HG02610 (cell line): ENCODE results near the gene GLB1L3.
A peak's percentile ranks its signal among the peaks of the same experiment; 100 is the strongest.
"Not testable (repeated sequence)": the region's sequence is repeated elsewhere in the genome, so short reads cannot be mapped to it uniquely, and the experiment has no call there.

Experiments used
- ATAC-seq: cut with Tn5 transposase; IDR thresholded peaks from one replicate; pipeline ENCODE4 v1.9.1; 2021; ENCODE audit warnings: mild to moderate bottlenecking, moderate library complexity; ENCODE audit not compliant: unreplicated experiment

GLB1L3 gene

DNA sequence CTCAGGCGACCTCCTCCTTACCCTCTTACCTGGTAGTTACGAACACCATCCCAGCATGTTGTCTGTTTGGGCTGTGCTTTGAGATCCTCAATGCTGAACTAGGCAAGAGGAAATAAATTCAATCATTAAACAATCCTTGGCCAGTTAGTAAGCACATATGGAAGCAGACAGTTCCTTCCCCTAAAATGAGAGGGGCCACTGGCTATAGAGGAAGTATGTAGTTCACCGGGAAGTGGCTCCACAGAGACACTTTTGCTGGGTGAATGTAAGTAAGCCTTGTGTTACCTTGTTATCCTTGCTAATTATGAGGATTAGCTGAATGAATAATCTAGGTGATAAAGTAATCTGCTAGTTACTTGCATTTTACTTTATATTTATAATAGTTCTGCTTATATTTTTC is 25.9 kb upstream of the GLB1L3 start:
- no peak for ATAC-seq

DNA sequence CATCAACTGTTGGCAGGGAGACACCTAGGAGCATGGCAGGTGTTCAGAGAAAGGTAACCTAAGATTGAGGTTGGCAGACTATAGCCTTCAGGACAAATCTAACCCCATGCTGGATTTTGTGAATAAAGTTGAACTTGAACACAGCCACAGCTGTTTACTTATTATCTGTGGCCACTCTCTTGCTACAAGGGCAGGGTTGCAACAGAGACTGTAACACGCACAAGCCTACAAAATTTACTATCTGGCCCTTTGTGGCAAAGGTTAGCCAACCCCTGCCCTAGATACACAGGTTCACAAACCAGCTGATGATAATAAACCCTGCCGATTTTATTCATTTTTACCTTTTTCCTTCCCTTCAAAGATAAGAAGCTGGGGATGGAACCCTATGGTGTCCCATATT is 25.5 kb upstream of the GLB1L3 start:
- no peak for ATAC-seq

DNA sequence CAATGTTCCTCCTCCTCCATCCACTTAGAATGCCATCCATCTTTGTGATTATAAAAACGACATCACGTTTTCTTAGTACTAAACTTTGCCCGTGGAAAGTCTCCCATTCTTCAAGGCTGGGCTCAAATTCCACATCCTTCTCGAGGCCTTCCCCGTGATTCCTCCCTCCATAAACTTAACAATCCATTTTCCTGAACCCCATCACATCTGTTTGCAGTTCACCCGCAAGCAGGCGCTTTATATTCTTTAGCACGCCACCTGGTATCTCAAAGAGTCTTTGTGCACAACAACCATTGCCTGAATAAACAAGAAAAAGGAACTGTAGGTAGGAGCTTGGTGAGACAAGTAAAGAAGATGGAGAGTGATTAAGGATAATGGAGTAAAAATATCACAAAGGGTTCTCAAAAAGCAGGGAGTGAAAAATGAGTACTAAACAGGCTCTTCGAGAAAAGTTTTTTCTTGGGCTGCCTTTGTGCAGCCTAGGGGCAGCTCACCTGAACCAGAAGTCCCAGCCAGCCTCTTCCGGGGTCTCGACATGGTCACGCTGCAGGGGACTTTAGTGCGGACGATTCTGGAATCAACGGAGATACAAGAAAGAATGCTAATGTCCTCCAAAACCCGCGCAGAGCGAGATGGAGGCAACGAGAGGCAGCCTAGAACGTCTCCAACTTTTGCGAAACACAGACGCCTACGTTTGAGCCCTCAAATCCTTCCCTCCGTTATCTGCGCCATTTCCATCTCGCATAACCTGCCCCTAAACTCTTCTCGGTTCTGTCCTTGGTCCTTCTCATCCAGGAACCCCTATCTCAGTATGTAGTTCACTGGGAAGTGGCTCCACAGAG is 23.6 kb upstream of the GLB1L3 start:
- ATAC-seq, result peak; percentile 29

DNA sequence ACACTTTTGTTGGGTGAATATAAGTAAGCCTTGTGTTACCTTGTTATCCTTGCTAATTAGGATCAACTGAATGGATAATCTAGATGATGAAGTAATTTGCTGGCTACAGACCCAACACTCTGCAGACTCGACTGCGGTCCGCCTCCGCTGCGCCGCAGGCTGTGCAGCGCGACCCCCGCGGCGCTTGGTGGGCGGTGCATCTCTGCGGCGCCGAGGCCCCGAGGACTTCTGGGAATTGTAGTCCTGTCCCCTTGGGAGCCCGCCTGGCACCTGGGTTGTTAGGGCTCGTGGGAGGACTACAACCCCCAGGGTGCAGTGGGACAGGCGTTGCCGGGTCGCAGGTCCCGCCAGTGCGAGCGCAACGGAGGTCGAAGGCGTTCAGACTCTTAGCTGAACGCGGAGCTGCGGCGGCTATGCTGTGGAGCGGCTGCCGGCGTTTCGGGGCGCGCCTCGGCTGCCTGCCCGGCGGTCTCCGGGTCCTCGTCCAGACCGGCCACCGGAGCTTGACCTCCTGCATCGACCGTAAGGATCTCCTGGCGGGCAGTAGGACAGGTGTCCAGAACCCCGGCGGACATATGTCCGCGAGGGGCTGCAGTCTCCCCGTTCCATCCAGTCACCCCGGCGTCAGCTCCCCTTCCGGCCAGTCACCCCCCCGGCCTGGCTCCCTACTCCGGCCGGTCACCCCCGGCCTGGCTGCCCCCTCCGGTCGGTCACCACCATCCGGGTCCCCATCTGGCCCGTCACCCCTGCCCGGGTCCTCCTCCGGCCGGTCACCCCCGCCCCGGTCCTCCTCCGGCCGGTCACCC is 22.8 kb upstream of the GLB1L3 start, which contains the start of the genes ACAD8 and THYN1:
Gene ACAD8 (plus strand): TSS at position 381 of the 806 bp plus-strand sequence. CDS start 33 bp downstream, at position 414.
Gene THYN1 (minus strand): TSS at position 165 of the 806 bp plus-strand sequence. CDS start 470 bp downstream, outside the sequence.
- ATAC-seq, result peak; percentile 100

DNA sequence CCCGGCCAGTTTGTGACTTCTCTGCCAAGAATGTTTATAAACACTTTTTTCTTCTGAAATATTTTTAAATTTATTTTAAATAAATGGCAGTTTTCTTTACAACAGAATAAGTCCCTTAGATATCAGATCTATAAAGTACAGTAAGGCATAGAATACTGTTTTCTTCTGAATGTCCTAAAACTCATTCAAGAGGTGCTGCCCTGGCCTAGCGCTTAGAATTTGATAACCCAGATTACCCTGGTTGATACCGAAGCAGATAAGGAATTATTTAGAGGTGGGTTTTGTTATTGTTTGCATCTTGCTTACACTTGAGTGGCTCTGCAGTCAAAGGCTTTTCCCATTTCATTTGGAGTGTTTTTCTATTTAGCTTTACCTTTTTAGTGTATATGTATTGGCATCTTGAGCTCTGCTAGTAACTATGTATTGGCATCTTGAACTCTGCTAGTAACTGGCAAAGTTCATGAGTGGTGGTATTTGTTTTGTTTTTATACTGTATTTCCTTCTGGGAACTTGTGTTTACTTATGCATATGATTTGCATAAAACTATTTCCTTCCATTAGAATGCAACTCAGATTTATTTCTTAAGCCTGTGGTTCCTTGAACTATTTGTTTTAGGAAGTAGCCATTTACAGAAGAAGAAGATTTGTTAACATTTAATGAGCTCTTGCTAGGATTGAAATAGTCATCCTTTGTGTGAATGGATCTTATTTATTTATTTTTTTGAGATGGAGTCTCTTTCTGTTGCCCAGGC is 21.6 kb upstream of the GLB1L3 start:
- no peak for ATAC-seq

DNA sequence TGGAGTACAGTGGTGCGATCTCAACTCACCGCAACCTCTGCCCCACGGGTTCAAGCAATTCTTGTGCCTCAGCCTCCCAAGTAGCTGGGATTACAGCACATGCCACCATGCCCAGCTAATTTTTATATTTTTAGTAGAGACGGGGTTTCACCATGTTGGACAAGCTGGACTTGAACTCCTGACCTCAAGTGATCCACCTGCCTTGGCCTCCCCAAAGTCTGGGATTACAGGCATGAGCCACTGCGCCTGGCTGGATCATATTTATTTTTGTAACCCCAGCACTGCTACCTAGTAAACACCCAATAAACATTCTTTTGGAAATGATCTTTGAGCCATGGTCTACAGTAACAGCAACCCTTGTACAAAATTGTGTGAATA is 21.0 kb upstream of the GLB1L3 start:
- ATAC-seq, result not testable (repeated sequence)

DNA sequence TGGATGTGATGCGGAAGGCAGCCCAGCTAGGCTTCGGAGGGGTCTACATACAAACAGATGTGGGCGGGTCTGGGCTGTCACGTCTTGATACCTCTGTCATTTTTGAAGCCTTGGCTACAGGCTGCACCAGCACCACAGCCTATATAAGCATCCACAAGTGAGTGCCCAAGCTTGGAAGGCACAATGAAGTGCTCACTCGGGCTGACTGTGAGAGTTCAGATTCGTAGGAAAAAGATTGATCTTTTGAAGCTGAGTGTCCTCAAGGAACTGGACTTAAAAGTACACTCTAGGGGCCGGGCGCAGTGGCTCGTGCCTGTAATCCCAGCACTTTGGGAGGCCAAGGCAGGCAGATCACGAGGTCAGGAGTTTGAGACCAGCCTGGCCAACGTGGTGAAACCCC is 19.1 kb upstream of the GLB1L3 start:
- ATAC-seq, result no peak

DNA sequence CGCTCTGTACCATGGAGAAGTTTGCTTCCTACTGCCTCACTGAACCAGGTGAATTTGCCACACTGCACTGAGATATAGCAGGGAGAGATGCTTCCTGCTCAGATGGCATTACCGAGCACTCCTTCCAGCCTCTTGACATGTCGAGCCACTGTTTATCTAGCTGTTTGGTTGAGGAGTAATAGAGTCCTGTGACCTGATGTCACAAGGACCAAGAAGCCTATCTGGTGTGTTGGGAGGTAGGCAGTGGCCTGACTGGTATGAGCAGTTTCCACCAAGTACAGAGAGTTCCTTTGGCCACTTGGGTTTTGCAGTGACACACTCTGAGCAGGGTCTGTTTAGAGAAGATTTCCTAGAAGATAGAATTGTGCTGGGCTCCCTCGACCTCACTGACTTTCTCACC is 17.6 kb upstream of the GLB1L3 start:
- no peak for ATAC-seq

DNA sequence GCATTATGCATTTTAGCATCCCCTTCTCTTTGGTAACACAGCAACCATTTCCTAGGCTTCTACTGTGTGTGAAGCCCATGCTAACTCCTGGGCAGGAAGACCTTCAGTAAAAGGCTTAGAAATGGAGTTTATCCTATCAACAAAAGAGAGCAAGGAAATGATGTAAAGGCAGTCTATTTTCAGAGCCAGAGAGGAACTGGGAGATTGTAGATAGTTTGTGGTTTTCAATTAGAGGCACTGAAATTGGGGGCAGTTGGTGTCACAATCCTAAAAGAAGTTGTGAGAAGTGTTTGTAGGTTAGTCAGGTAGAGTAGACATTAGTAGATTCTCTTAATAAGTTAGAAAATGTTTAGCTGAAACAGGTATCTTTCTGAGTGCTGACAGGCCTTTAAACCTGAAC is 15.7 kb upstream of the GLB1L3 start:
- ATAC-seq, result no peak

DNA sequence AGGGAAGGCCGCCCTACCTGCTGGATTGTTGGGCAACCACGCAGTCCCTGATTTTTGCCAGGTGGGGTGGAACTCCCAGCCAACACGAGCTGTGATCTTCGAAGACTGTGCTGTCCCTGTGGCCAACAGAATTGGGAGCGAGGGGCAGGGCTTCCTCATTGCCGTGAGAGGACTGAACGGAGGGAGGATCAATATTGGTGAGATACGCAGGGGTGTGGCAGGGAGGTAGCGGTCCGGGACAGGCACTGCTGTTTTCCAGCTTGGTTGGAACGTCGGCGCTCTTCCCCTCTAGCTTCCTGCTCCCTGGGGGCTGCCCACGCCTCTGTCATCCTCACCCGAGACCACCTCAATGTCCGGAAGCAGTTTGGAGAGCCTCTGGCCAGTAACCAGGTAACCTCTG is 15.2 kb upstream of the GLB1L3 start:
- no peak for ATAC-seq

DNA sequence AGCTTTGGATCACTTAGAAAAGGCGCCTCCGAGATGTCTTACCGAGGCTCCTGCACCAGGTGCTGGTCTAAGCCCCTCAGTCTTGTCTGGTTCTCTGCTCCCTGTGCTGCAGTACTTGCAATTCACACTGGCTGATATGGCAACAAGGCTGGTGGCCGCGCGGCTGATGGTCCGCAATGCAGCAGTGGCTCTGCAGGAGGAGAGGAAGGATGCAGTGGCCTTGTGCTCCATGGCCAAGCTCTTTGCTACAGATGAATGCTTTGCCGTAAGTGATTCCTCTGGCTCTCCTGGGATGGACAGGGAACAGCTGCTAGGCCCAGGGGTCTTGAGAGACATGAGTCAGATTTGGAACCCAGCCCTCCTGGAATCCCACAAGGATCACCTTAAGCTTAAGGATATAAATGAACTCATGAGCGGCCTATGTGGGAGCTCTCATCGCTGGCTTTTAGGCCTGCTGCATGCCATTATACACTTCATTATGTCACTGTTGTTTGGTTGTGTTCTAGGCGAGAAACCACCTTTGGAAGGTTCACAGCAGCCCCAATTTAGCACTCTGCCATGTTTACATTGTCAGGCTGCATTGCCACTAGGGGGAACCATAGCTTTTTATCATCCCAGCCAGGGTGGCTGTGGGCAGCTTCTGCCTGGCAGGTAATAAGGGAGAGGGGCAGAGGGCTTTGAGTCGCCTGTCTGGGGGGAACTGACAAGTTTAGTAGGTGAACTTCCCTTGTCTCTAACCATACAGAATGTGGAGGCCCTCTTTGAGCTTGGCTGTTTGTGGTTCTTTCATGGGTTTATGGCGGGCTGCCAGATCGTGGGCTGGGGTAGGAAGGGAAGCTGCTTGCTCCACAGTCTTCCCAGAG is 14.3 kb upstream of the GLB1L3 start:
- no peak for ATAC-seq

DNA sequence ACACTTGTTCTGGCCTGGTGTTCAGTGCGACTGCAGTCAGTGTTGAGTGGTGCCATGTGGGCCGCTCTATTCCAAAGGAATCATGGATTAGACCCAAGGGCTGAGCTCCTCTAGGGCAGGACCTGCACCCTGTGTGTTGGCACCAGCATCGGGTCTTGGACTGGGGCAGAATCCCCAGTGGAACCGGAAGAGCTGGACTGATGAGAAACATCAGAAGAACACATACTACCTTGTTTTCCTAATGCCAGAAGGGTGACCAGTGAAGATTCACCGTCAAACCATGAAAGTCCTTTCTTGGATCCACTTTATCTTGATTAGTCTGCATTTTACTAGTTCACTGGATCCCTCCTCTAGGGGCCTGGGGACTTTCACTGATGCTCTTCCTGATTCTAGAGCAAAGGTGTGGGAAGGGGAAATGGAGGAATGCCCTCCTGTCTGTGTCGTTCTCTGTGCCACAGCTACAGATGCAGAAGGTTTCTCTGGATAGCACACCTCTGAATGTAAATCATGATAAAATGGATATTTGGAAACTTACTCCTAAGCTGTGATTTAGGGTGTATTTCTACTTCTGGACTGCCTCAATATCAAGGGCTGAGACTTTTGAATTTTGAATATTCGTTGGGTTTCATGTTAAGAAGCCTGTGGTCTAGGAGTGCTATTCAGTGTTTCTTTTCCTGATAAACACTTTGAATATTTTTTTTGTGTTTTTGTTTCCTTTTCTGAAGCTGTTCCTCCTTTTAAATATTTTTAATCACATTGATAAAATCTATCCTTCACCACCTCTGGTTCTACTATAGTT is 11.0 kb upstream of the GLB1L3 start:
- no peak for ATAC-seq

DNA sequence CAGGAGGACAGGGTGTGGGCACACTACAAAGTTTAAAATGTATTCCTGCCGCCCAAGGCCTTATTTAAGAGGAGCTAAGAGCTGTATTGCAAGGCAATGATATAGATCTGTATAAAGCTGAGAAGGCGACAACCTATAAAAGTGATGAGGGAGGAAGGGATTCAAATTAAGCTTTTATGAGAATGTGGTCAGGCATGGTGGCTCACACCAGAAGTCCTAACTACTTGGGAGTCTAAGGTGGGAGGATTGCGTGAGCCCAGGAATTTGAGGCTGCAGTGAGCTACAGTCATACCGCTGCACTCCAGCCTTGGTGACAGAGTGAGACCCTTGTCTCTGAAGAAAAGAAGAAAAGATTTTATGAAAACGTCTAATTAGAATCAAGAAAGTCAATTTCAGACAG is 9.7 kb upstream of the GLB1L3 start:
- no peak for ATAC-seq

DNA sequence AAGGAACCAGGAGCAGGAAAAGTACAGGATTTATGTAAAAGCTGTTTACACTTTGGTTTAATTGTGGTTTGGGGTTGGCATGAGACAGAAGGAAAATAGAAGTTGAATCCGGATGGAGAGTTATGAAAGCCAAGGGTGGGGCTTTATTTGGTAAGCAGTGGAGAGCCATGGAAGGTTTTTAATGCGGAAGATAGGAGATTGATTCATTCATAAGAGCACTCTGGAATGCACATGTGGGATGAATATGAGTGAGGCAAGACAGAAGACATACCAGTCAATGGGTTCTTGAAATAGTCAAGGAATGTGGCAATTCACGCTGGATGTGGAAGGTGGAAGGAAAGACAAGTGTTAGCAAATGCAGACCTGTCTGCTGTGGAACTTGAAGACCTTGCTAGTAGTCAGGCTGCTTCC is 9.3 kb upstream of the GLB1L3 start:
- no peak for ATAC-seq

DNA sequence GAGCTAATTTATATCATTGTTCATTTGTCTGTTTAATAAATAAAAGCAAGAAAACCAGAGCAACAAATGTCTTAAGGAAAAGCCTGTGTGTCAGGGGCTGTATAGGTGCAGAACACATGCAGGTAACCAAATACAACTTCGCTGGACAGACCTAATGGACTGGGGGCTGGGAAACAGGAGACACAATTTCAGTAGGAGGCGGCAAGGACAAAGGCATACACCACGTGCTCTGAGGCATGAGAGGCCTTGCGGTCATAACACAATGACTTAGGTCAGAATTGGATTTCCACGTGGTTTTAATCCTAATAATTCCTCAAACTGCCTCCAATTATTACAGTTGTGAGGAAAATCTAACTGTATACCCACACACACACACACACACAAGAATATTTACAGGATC is 8.7 kb upstream of the GLB1L3 start:
- ATAC-seq, result no peak

DNA sequence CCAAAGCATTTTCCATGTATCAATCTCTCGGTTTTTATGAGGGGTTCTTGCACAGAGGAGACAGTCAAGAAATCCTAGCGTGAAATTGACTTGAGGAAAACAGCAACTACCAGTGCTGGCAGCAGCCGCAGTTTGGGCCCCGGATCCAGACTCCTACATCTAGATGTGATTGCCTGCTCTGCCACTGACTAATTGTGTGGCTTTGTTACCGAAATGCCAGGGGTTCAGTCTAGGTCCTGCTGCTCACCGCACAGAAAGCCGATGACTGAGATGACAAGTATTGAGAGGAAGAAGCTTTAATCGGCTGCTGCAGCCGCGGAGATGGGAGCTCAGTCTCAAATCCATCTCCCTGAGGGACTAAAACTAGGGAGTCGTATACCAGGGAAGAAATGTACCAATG is 8.2 kb upstream of the GLB1L3 start:
- ATAC-seq, result no peak

DNA sequence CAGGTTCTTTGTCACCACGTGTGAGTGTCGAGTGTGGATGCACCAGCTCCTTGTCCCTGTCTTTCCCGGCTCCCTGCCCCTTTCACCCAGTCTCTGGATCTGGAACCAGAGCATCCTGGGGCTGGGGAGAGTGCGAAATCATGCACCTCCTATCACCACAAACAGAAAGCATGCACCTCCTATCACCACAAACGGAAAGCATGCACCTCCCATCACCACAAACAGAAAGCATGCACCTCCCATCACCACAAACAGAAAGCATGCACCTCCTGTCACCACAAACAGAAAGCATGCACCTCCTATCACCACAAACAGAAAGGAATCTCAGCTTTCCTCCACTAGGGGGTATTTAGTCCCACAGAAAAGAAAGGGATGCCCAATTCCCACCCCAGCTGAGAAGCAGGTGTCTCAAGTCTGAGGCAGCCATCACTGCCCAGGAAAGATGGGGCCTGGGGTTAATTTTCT is 5.9 kb upstream of the GLB1L3 start:
- ATAC-seq, result no peak

DNA sequence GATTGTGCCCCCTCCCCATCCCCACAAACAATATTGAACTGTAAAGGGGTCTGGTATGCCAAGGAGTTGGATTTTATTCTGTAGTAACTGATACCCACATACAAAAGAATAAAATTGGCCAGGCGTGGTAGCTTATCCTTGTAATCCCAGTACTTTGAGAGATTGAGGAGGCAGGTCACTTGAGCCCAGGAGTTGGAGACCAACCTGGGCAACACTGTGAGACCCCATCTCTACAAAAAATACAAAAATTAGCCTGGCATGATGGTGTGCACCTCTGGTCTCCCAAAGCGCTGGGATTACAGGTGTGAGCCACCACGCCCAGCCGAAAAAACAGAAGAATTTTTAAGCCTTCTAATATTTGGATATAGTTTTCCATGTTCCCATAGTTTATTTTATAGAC is 4.2 kb upstream of the GLB1L3 start:
- ATAC-seq, result no peak
